Transverse colon (tissue), 4 donors: ENCODE results near the gene SAMM50. TPM values are rescaled to one million over a fixed set of nuclear protein-coding genes. Genes with fewer than 3 reads are reported as not detected.

Source experiments
- DNase-seq: peaks from one replicate; pipeline ENCODE4 v3.0.0-alpha.2; 2019
- H3K27ac ChIP-seq, 4 donors: fragments of 200-600 bp; sonication (generic); 2 replicates each; pipeline ENCODE4 v1.5.1; 2016 to 2018; ENCODE audit warnings: inconsistent platforms in 4 of 4
- H3K27me3 ChIP-seq: fragments of 200-600 bp; sonication (generic); 2 replicates; pipeline ENCODE4 v1.5.1; 2017; ENCODE audit warnings: inconsistent platforms
- H3K36me3 ChIP-seq, 4 donors: fragments of 200-600 bp; sonication (generic); 2 replicates each; pipeline ENCODE4 v1.5.1; 2017 to 2019; ENCODE audit warnings: inconsistent platforms in 4 of 4
- H3K4me1 ChIP-seq, 4 donors: fragments of 200-600 bp; sonication (generic); 2 replicates each; pipeline ENCODE4 v1.5.1; 2017 to 2020; ENCODE audit warnings: inconsistent platforms in 4 of 4
- H3K4me3 ChIP-seq, 4 donors: fragments of 200-600 bp; sonication (generic); 1 replicate in 1 of 4; 2 replicates in 3 of 4; pipeline versions ENCODE4 v1.5.1 to v1.6.1; 2017 to 2019; ENCODE audit warnings: inconsistent platforms in 4 of 4
- H3K9me3 ChIP-seq, 2 donors: fragments of 200-600 bp; sonication (generic); 2 replicates each; pipeline ENCODE4 v1.5.1; 2017 to 2019; ENCODE audit warnings: inconsistent platforms in 2 of 2
- EP300 ChIP-seq: sonication (generic); formaldehyde crosslinking; IDR thresholded peaks from one replicate; pipeline ENCODE4 v1.6.1; 2017; ENCODE audit warnings: antibody characterized with exemption, low read depth
- POLR2A ChIP-seq: fragments of 450-650 bp; IDR thresholded peaks from one replicate; pipeline ENCODE4 v1.6.1; 2016; ENCODE audit warnings: antibody characterized with exemption, mild to moderate bottlenecking, moderate library complexity
- POLR2AphosphoS5 ChIP-seq, 3 donors: sonication (generic); formaldehyde crosslinking; IDR thresholded peaks; one replicate each; pipeline ENCODE4 v1.6.1; 2016; ENCODE audit warnings: antibody characterized with exemption in 3 of 3
- WGBS, 2 donors: methylation state at CpG; one replicate each; pipeline ENCODE4 v1.1.5; 2018; ENCODE audit warnings: low coverage in 1 of 2; 5-methylcytosine and 5-hydroxymethylcytosine counted together
- in situ Hi-C, 4 donors: fragments of 200-750 bp; cut with MboI; loops; one replicate each; pipeline versions ENCODE4 v1.15.0 to v1.15.1; 2017; ENCODE audit warnings: low sequenced_read_pairs in 3 of 4, low pct_ligation_motif_present in 1 of 4, low pct_unique_long_range_greater_than_20kb in 1 of 4
- intact Hi-C: fragments of 100-400 bp; cut with DNase I; formaldehyde crosslinking; loops from one replicate; pipeline ENCODE4 v1.15.1; 2023; ENCODE audit warnings: low total_unique reads
- total RNA-seq, 4 donors: library from RNA; depleted of rRNA; stranded (reverse); fragments of >200 nt; gene quantifications; one replicate each; pipeline ENCODE4 v1.1.0, GENCODE V29; 2016
- TF ChIP-seq, protein P1 (sequence below), 5 experiments: fragments of 200-600 bp in 3 of 5; fragments of 450-650 bp in 2 of 5; sonication (generic) in 3 of 5; IDR thresholded peaks; 1 replicate in 2 of 5; 2 replicates in 3 of 5; pipeline ENCODE4 v1.5.1; 2016 to 2017; ENCODE audit warnings: antibody characterized with exemption in 5 of 5, inconsistent platforms in 3 of 5, mild to moderate bottlenecking in 2 of 5, moderate library complexity in 1 of 5

SAMM50 gene
- total RNA-seq, 4 donors from 2014 or later, result 9.0 to 82.6 (median 33.3) TPM

DNA sequence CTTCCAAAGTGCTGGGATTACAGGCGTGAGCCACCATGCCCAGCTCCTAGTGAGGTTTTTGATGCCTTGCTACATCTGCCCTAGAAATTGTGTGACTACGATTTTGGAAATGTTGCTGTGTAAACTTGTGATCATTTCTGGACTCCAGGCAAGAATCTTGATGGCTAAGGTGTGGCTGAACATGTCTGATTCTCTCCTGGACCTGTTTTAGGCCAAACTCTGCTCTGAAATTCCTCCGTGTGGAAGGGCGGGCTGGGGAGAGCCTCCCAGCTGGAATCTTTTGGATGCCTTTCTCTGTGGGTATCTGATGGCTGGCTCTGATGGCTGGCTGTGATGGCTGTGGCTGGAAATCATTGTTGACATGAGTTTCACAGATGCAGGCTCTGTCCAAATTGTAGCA, 23.5 kb upstream of the SAMM50 start:
- Histone ChIP-seq H3K9me3 (no peaks in the 10 kb centered on the region), H3K27me3 (no peaks in the 10 kb centered on the region), H3K36me3 (no peaks in the 10 kb centered on the region), H3K27ac (no peak overlapping the region), H3K4me1 (no peaks in the 10 kb centered on the region), H3K4me3 (no peak overlapping the region)
- TF ChIP-seq POLR2A (no peak), POLR2AphosphoS5 (IDR thresholded peaks at IDR 0.05) (no peak), EP300 (no peak)
- TF ChIP-seq, protein P1, sequence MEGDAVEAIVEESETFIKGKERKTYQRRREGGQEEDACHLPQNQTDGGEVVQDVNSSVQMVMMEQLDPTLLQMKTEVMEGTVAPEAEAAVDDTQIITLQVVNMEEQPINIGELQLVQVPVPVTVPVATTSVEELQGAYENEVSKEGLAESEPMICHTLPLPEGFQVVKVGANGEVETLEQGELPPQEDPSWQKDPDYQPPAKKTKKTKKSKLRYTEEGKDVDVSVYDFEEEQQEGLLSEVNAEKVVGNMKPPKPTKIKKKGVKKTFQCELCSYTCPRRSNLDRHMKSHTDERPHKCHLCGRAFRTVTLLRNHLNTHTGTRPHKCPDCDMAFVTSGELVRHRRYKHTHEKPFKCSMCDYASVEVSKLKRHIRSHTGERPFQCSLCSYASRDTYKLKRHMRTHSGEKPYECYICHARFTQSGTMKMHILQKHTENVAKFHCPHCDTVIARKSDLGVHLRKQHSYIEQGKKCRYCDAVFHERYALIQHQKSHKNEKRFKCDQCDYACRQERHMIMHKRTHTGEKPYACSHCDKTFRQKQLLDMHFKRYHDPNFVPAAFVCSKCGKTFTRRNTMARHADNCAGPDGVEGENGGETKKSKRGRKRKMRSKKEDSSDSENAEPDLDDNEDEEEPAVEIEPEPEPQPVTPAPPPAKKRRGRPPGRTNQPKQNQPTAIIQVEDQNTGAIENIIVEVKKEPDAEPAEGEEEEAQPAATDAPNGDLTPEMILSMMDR (IDR thresholded peaks at IDR 0.05), result no peak
- in situ Hi-C loops (loop anchor here in 1 of 4 donors (25.0 kb wide), 1 partner anchor 94 kb away; no protein-coding TSS in a partner anchor), intact Hi-C loops (no loop called here)
- WGBS, 2 donors, result 82% methylated on average over 4 of the region's 4 CpGs; no CpG with 5 or more reads in 1 of the 2 donors
- no peak for DNase-seq

DNA sequence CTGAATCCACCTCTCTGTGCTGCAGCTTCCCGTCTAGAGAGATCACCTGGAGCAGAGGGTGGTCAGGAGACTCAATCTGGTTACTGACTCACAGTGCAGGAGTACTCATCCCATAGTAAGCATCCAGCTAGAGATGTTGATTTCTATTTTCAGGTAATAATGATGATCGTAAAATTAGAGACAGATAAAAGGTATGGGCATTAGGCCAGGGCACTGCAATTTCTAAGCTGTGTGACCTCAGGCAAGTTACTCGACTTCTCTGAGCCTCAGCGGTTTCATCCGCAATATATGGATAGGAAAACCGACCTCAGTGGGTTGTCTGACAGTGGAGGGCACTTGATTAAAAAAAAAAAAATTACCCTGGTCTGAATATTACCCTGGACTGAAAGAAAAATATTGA, 13.8 kb upstream of the SAMM50 start:
- H3K4me3 ChIP-seq, result no peak overlapping the region
- no peaks in the 10 kb centered on the region for H3K9me3 ChIP-seq
- WGBS, 2 donors, result 78 to 100% methylated on average over 1 to 6 of the region's 6 CpGs
- H3K4me1 ChIP-seq, result no peaks in the 10 kb centered on the region
- TF ChIP-seq EP300 (no peak), POLR2A (no peak), POLR2AphosphoS5 (IDR thresholded peaks at IDR 0.05) (no peak)
- TF ChIP-seq, protein P1 (IDR thresholded peaks at IDR 0.05), result no peak
- no peak for DNase-seq
- H3K27ac ChIP-seq, result no peak overlapping the region
- in situ Hi-C loops (loop anchor here in 1 of 4 donors (25.0 kb wide), 1 partner anchor 104 kb away; no protein-coding TSS in a partner anchor), intact Hi-C loops (no loop called here)
- H3K36me3 ChIP-seq, result no peaks in the 10 kb centered on the region
- H3K27me3 ChIP-seq, result no peaks in the 10 kb centered on the region

DNA sequence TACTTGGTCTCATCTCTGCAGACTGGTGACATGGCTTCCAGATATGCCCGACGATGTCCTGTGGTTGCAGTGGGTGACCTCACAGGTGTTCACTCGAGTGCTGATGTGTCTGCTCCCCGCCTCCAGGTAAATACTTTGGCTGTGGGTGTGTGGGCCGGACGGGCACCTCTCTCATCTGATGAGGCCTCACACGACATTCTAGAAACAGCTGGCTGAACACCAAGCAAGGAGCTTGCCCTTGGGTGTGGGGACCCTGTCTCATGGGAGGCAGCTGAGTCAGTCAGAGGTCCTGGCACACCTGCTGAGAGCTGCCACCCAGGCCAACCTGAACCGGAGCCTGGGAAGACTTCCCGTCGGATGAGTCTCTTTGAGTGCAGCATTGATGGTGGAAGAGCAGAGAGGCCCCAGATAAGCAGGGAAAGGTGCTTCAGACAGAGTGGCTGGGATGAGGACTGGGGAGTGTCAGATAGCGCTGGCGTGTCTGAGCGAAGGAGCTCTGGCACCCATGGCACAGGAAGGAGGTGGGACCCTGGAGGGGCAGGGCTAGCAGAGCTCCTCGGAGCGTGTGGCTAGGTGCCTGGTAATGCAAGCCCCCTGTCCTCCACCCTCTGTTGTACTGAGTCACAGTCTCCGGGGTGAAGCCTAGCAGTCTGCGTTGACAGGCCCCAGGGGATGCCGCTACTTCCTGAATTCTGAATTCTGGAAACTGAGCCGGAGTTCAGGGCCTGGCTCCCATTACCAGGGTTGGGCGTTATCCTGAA, 10.4 kb upstream of the SAMM50 start:
- Histone ChIP-seq H3K27me3 (no peaks in the 10 kb centered on the region), H3K4me1 (no peaks in the 10 kb centered on the region), H3K4me3 (no peak overlapping the region), H3K9me3 (no peaks in the 10 kb centered on the region), H3K27ac (no peak overlapping the region), H3K36me3 (no peaks in the 10 kb centered on the region)
- DNase-seq, result no peak
- intact Hi-C loops, result no loop called here
- TF ChIP-seq POLR2AphosphoS5 (IDR thresholded peaks at IDR 0.05) (no peak), EP300 (no peak), POLR2A (no peak)
- TF ChIP-seq, protein P1 (IDR thresholded peaks at IDR 0.05), result no peak
- WGBS, 2 donors, result 61 to 74% methylated on average over 5 to 19 of the region's 20 CpGs
- in situ Hi-C loops, result loop anchor here in 1 of 4 donors (25.0 kb wide), 1 partner anchor 108 kb away; no protein-coding TSS in a partner anchor

GRCh38 chr22:43945632-43946383, 9.4 kb upstream of the SAMM50 start:
- Histone ChIP-seq H3K4me3 (no peak overlapping the region), H3K4me1 (no peaks in the 10 kb centered on the region), H3K27me3 (no peaks in the 10 kb centered on the region), H3K9me3 (no peaks in the 10 kb centered on the region), H3K36me3 (no peaks in the 10 kb centered on the region), H3K27ac (no peak overlapping the region)
- DNase-seq, result peak; percentile 70
- no peak for TF ChIP-seq POLR2AphosphoS5 (IDR thresholded peaks at IDR 0.05)
- no peak for TF ChIP-seq EP300
- no peak for TF ChIP-seq POLR2A
- TF ChIP-seq, protein P1 (IDR thresholded peaks at IDR 0.05), result peak; percentile 30 to 57 (median 56)
- intact Hi-C loops, result no loop called here
- in situ Hi-C loops, result loop anchor here in 1 of 4 donors (25.0 kb wide), 1 partner anchor 109 kb away; no protein-coding TSS in a partner anchor
- WGBS, 2 donors, result 41% methylated on average over 12 of the region's 12 CpGs; no CpG with 5 or more reads in 1 of the 2 donors
